GM23248 (cell line): ENCODE data around the gene LARP4B. TPM values are rescaled to one million over a fixed set of nuclear protein-coding genes. Genes with fewer than 3 reads are reported as not detected.

ENCODE experiments used
- DNase-seq: peaks from one replicate; pipeline ENCODE4 v3.0.0-alpha.2; 2015
- H2AFZ ChIP-seq: fragments of 200-600 bp; sonication (generic); 2 replicates; pipeline ENCODE4 v1.6.1; 2016; ENCODE audit warnings: antibody characterized with exemption
- H3F3A ChIP-seq: fragments of 200-600 bp; sonication (generic); 2 replicates; pipeline ENCODE4 v1.6.1; 2016; ENCODE audit warnings: mild to moderate bottlenecking, antibody characterized with exemption, mixed run types; ENCODE audit not compliant: insufficient read depth
- H3K27ac ChIP-seq: fragments of 200-600 bp; sonication (generic); 2 replicates; pipeline ENCODE4 v1.5.1; 2016; ENCODE audit warnings: mild to moderate bottlenecking
- H3K27me3 ChIP-seq: fragments of 200-600 bp; sonication (generic); replicated peaks from 2 replicates; pipeline ENCODE4 v1.6.1; 2016; ENCODE audit warnings: mild to moderate bottlenecking; ENCODE audit not compliant: insufficient read depth
- H3K36me3 ChIP-seq: fragments of 200-600 bp; sonication (generic); 2 replicates; pipeline ENCODE4 v1.6.1; 2016; ENCODE audit warnings: low read depth, mild to moderate bottlenecking
- H3K4me1 ChIP-seq: fragments of 200-600 bp; sonication (generic); 2 replicates; pipeline ENCODE4 v1.6.1; 2016; ENCODE audit warnings: mild to moderate bottlenecking; ENCODE audit not compliant: insufficient read depth
- H3K4me2 ChIP-seq: fragments of 200-600 bp; sonication (generic); one replicate; pipeline ENCODE4 v1.6.1; 2016; ENCODE audit warnings: mild to moderate bottlenecking; ENCODE audit not compliant: unreplicated experiment
- H3K4me3 ChIP-seq: fragments of 200-600 bp; sonication (generic); 2 replicates; pipeline ENCODE4 v1.5.1; 2016; ENCODE audit warnings: mild to moderate bottlenecking
- H3K79me2 ChIP-seq: fragments of 200-600 bp; sonication (generic); 2 replicates; pipeline ENCODE4 v1.6.1; 2016; ENCODE audit warnings: mild to moderate bottlenecking; ENCODE audit not compliant: insufficient read depth
- H3K9ac ChIP-seq: fragments of 200-600 bp; sonication (generic); 2 replicates; pipeline ENCODE4 v1.6.1; 2016; ENCODE audit warnings: mild to moderate bottlenecking
- H3K9me2 ChIP-seq: fragments of 200-600 bp; sonication (generic); 2 replicates; pipeline ENCODE4 v1.6.1; 2016; ENCODE audit warnings: mixed run types, mild to moderate bottlenecking, moderate library complexity; ENCODE audit not compliant: insufficient read depth
- H3K9me3 ChIP-seq: fragments of 200-600 bp; sonication (generic); one replicate; pipeline ENCODE4 v1.6.1; 2017; ENCODE audit warnings: low read depth
- H4K20me1 ChIP-seq: fragments of 200-600 bp; sonication (generic); 2 replicates; pipeline ENCODE4 v1.6.0; 2016; ENCODE audit not compliant: insufficient read depth
- EZH2 ChIP-seq: fragments of 200-600 bp; sonication (generic); IDR thresholded peaks from 2 replicates; pipeline ENCODE4 v1.6.1; 2018; ENCODE audit warnings: antibody characterized with exemption, mild to moderate bottlenecking; ENCODE audit not compliant: insufficient read depth, poor library complexity, severe bottlenecking
- EZH2phosphoT487 ChIP-seq: fragments of 200-600 bp; sonication (generic); IDR thresholded peaks from 2 replicates; pipeline ENCODE4 v1.6.1; 2018; ENCODE audit warnings: antibody characterized with exemption, moderate library complexity, mild to moderate bottlenecking, low read depth; ENCODE audit not compliant: insufficient read depth
- WGBS, 2 experiments: methylation state at CpG; one replicate each; pipeline ENCODE4 v1.1.6; 2015 to 2017; ENCODE audit warnings: low lambda C conversion rate in 2 of 2, low coverage in 1 of 2; ENCODE audit errors: missing lambda C conversion rate in 2 of 2; 5-methylcytosine and 5-hydroxymethylcytosine counted together
- in situ Hi-C: fragments of 300-500 bp; cut with MboI; formaldehyde crosslinking; loops from 2 replicates; pipeline ENCODE4 v1.15.0; 2020
- polyA plus RNA-seq: library from polyadenylated mRNA; unstranded; fragments of >200 nt; fragmentation: Nextera tagmentation; extraction: Ambion mirVana; gene quantifications from 2 replicates; pipeline ENCODE4 v1.2.1, GENCODE V29; 2016
- total RNA-seq: library from RNA; depleted of rRNA; stranded (reverse); fragments of >200 nt; shearing (Covaris generic); gene quantifications from 2 replicates; pipeline ENCODE4 v1.2.3, GENCODE V29; 2014

Gene LARP4B
- total and polyA plus RNA-seq, 2 experiments from 2014 or later, result 20.7 to 30.8 TPM

- peaks cover 12% of the 10 kb centered on the region; the same call in 1 of the 2 replicates for H3K79me2 ChIP-seq
- no peaks in the 10 kb centered on the region for H3K9me3 ChIP-seq
- H3K27me3 ChIP-seq, result no peaks in the 10 kb centered on the region
- H3K9ac ChIP-seq, result no peak overlapping the region
- H3K4me3 ChIP-seq, result no peak overlapping the region
- no peaks in the 10 kb centered on the region for H3K9me2 ChIP-seq
- H2AFZ ChIP-seq, result no peak overlapping the region
- no peak overlapping the region for H3K27ac ChIP-seq
- H3F3A ChIP-seq, result peaks cover 17% of the 10 kb centered on the region; the same call in 1 of the 2 replicates
- no peak overlapping the region for H3K4me2 ChIP-seq
- no peak for DNase-seq
- in situ Hi-C loops, result no loop called here
- H3K36me3 ChIP-seq, result peaks cover 54% of the 10 kb centered on the region
- no peaks in the 10 kb centered on the region for H4K20me1 ChIP-seq
- 74 to 77% methylated on average over 9 of the region's 9 CpGs for WGBS, 2 experiments
- no peak for TF ChIP-seq EZH2phosphoT487
- no peak for TF ChIP-seq EZH2
- H3K4me1 ChIP-seq, result no peaks in the 10 kb centered on the region
Observed at GRCh38 chr10:811379-812175, 119.9 kb downstream of the LARP4B start.

- H3F3A ChIP-seq, result peaks cover 17% of the 10 kb centered on the region; the same call in 1 of the 2 replicates
Observed at GRCh38 chr10:810351-810846, 121.1 kb downstream of the LARP4B start.

GRCh38 chr10:809671-810350 lies 121.7 kb downstream of the LARP4B start:
- H3K4me3 ChIP-seq, result no peak overlapping the region
- no peaks in the 10 kb centered on the region for H3K9me2 ChIP-seq
- no peak for DNase-seq
- H4K20me1 ChIP-seq, result no peaks in the 10 kb centered on the region
- no peaks in the 10 kb centered on the region for H3K79me2 ChIP-seq
- in situ Hi-C loops, result no loop called here
- H3K36me3 ChIP-seq, result peaks cover 43% of the 10 kb centered on the region
- no peak overlapping the region for H3K4me2 ChIP-seq
- H3K4me1 ChIP-seq, result no peaks in the 10 kb centered on the region
- no peak overlapping the region for H3K27ac ChIP-seq
- no peaks in the 10 kb centered on the region for H3K27me3 ChIP-seq
- no peaks in the 10 kb centered on the region for H3K9me3 ChIP-seq
- no peak overlapping the region for H2AFZ ChIP-seq
- H3K9ac ChIP-seq, result no peak overlapping the region
- 94% methylated on average over 29 of the region's 29 CpGs for WGBS, 2 experiments
- no peak for TF ChIP-seq EZH2phosphoT487
- TF ChIP-seq EZH2, result no peak
- peaks cover 17% of the 10 kb centered on the region; the same call in 1 of the 2 replicates for H3F3A ChIP-seq

More at GRCh38 chr10:810351-810846, 121.1 kb downstream of the LARP4B start:
- WGBS, 2 experiments, result 78 to 81% methylated on average over 16 of the region's 16 CpGs
- DNase-seq, result no peak
- Histone ChIP-seq H4K20me1 (no peaks in the 10 kb centered on the region), H3K9me2 (no peaks in the 10 kb centered on the region), H3K9me3 (no peaks in the 10 kb centered on the region), H2AFZ (no peak overlapping the region), H3K79me2 (0 out of 2 replicates have a peak, but pooled peaks cover 3% of the 10 kb centered on the region), H3K27me3 (no peaks in the 10 kb centered on the region), H3K36me3 (peaks cover 46% of the 10 kb centered on the region), H3K27ac (no peak overlapping the region), H3K4me2 (no peak overlapping the region), H3K4me3 (no peak overlapping the region), H3K9ac (no peak overlapping the region), H3K4me1 (no peaks in the 10 kb centered on the region)
- in situ Hi-C loops, result no loop called here
- no peak for TF ChIP-seq EZH2phosphoT487
- no peak for TF ChIP-seq EZH2

DNA sequence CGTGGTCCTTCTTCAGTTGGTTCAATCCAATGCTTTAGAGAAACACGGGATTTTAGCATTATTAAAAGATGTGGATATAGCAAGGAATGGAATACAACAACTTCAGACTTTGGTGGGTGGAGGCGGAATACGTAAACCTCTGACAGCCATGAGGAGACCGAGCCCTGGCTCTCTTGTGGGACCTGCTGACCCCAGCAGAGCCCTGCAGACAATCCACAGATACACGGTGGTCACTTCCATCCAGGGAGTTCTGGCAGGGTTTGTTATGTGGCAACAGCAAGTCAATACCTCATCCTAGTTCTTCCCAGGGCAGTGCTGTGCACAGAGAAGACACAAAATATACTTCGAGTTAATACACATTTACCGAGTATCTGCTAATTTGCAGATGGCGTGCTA lies 123.5 kb downstream of the LARP4B start:
- Histone ChIP-seq H3K9me2 (no peaks in the 10 kb centered on the region), H2AFZ (no peak overlapping the region), H3K4me2 (no peak overlapping the region), H3K27ac (no peak overlapping the region), H3K9me3 (no peaks in the 10 kb centered on the region), H4K20me1 (no peaks in the 10 kb centered on the region), H3K36me3 (peaks cover 30% of the 10 kb centered on the region), H3K9ac (no peak overlapping the region), H3K27me3 (no peaks in the 10 kb centered on the region), H3F3A (peaks cover 17% of the 10 kb centered on the region; the same call in 1 of the 2 replicates), H3K4me1 (no peaks in the 10 kb centered on the region), H3K79me2 (no peaks in the 10 kb centered on the region), H3K4me3 (no peak overlapping the region)
- in situ Hi-C loops, result no loop called here
- WGBS, 2 experiments, result 76 to 81% methylated on average over 9 of the region's 9 CpGs
- TF ChIP-seq EZH2phosphoT487 (no peak), EZH2 (no peak)
- no peak for DNase-seq
